ENCODE measurements around the gene FUS.
"Not testable (repeated sequence)": the region's sequence is repeated elsewhere in the genome, so short reads cannot be mapped to it uniquely, and the experiment has no call there.

The FUS gene

DNA sequence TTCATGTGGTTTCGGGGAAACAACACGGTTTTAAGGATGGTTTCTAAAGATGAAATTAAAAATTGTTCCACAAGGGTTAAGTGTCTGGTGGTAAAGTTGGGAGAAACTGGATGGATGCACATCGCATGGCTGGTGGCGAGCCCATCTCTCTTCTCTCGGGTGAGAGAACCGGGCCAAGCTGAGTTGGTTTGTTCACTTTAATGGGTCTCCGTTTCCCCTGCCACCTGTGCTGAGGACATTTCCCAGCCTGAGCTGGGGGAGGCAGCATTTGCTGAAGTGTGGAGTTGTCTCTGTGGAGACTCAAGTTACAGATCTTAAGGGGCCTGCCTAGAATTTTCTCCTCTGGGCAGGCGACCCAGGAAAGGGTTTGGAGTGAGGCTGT is 7.9 kb downstream of the FUS start:
- no peak for DNase-seq

DNA sequence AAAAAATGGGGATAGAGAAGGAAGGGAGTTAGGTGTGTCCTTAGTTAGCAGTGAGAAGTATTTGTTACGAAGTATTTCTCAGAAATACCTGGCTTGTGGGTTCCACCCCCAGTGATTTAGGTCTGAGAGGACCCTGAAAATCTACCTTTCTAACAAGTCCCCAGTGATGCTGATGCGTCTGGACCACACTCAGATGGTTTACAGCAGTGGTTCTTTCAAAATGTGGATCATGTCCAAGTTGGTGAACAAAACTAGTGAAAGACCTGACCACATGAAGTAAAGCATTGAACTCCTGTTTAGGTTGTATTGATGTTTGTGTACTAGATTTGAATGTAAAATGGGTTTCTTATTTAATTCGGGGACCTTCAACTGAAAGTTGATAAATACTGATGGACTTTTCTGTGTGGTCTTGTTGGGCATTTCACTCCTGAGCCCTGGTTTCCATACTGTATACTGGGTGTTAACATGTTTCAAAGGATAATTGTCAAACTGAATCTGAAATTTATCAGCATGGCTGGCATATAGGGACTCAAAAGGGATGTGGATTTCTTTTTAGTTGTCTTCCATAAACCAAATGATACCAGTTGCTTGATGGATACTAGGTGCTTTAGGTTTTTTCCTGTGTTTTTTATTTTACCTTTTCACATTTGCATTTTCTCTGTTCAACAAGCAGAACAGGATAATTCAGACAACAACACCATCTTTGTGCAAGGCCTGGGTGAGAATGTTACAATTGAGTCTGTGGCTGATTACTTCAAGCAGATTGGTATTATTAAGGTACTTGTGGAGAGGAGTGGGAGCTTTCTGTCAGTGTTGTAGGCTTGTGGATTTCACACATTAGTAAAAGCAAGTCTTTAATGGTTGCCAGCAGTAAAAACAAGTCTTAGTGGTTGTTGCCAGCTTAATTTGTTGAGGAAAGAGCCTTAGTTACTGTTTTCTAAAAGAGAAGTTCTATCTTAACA is 8.8 kb downstream of the FUS start:
- no peak for DNase-seq

DNA sequence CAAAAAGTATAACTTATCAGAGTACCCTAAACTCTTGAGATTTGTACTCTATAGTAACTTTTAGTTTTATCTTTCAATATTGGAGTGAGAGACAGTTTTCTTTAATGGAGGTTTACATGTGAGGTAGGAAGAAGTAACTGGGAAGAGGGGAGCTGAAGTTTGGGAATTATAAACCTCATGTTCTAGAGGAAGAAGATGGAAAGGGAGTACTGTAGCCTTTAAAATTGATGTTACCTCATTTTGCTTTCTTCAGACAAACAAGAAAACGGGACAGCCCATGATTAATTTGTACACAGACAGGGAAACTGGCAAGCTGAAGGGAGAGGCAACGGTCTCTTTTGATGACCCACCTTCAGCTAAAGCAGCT is 9.5 kb downstream of the FUS start:
- no peak for DNase-seq

DNA sequence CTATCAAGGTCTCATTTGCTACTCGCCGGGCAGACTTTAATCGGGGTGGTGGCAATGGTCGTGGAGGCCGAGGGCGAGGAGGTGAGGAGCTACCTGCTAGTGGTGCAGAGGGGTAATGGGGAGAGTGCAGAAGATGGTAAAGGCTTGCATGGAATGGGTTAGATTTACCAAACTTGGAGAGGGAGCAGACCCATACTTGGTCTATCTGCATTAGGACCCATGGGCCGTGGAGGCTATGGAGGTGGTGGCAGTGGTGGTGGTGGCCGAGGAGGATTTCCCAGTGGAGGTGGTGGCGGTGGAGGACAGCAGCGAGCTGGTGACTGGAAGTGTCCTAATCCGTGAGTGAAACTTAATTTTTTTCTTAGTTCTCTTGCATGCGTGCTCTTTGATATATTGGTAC is 10.1 kb downstream of the FUS start:
- no peak for DNase-seq

DNA sequence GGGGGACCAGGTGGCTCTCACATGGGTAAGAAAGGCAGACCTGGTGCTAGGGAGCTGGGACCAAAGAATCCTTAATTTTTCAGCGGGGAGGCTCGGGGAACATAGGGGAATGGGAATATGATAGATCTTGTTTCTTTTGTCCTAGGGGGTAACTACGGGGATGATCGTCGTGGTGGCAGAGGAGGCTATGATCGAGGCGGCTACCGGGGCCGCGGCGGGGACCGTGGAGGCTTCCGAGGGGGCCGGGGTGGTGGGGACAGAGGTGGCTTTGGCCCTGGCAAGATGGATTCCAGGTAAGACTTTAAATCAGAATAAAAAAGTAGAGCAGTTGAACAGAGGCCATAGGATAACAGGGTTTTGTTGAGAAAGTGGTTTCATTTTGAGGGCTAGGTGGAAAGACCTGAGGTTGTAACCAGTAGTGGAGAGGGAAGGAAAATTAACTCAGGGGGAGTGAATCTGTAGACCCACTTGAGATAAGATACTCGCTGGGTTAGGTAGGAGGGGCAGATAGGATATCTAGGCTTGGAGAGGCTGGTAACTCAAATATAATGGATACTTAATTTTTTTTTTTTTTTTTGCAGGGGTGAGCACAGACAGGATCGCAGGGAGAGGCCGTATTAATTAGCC is 11.0 kb downstream of the FUS start:
- no peak for DNase-seq

GRCh38 chr16:31191697-31192428 is 11.9 kb downstream of the FUS start:
- no peak for DNase-seq

DNA sequence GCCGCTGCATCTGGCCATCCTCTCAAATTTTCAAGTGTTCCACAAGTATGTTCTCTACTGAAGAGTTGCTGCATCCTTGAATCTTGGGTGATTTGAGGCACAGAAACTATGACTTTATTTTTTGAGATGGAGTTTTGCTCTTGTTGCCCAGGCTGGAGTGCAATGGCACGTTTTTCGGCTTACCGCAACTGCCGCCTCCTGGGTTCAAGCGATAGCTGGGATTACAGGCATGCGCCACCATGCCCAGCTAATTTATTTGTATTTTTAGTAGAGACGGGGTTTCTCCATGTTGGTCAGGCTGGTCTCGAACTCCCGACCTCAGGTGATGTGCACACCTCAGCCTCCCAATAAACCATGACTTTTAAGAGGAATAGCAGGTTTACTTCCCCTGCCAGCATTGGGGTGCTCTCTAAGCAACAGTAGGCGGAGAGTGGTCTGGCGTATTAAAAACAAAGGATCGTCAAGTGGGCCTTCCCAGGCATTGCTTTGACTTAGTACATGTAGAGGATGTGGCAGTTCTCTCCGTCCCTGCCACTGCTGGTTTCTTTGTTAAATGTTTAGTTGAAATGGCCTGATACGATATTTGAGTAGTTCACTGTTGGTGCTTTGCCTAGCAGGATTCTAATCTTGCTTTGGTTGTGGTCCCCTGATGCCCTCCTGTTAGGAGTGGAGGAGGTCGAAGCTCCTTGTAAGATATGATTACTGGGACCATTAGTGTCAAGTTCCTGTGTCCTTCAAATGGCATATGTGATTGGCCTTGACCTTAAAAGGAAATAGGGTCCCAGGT is 13.1 kb downstream of the FUS start:
- DNase-seq = no peak

DNA sequence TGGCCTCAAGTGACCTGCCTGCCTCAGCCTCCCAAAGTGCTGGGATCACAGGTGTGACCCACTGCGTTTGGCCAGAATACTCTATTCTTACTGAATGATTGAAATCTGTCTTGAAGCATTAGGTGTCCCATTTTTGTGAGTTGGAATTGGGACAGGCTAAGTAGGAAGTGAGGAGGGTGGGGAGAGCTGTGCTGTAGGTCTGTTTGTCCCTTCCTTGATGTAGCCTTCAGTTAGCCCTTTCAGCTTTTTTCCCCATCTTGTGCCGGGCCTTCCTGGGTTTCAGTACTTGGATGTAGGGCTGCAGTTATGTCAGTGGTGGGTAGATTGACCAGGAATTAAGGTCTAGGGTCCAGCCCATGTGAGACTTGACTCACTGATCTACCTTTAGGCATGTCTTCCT is 13.9 kb downstream of the FUS start:
- no peak for DNase-seq

GRCh38 chr16:31194898-31195297 is 15.0 kb downstream of the FUS start:
- no peak for DNase-seq

DNA sequence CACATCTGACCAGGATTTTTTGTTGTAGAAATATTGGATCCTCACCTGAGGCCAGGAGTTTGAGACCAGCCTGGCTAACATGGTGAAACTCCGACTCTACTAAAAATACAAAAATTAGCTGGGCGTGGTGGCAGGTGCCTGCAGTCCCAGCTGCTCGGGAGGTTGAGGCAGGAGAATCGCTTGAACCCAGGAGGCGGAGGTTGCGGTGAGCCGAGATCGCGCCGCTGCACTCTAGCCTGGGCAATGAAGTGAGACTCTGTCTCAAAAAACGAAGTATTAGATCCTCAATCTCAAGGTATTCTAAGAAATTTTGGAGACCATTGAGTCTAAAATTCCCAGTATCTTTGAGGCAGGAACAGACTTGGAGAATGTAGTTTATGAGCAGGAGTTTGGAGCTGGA is 15.9 kb downstream of the FUS start:
- DNase-seq = not testable (repeated sequence)

GRCh38 chr16:31196324-31197088 is 16.6 kb downstream of the FUS start:
- no peak for DNase-seq

DNA sequence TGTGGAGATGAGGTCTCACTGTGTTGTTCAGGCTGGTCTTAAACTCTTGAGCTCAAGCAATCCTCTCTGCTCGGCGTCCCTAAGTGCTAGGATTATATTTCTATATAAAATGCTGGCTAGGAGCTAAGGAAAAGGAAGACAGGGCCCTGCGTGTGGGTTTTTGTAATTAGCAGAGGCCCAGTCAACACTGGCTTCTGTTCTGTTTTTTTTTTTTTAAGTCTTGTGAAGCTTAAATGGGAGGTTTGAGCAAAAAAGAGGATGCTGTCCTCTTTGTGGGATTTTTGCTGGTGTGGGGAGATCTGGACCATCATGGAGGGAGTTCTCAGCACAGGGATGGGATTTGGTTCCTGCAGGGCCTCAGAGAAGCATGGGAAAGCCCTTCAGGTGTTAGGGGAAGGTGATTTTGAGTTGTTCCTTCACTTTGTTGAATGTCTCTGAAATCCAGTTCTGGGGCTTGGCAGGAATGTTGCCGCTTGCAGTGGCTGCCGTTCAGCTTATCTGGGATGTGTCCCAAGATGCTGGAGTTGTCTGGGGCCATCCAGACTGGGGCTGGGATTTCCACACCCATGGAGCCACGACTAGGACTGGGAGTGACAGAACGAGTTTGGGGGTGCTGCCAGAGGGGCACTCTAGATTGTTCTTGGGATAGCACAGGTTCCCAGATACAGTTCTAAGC is 18.4 kb downstream of the FUS start:
- no peak for DNase-seq

DNA sequence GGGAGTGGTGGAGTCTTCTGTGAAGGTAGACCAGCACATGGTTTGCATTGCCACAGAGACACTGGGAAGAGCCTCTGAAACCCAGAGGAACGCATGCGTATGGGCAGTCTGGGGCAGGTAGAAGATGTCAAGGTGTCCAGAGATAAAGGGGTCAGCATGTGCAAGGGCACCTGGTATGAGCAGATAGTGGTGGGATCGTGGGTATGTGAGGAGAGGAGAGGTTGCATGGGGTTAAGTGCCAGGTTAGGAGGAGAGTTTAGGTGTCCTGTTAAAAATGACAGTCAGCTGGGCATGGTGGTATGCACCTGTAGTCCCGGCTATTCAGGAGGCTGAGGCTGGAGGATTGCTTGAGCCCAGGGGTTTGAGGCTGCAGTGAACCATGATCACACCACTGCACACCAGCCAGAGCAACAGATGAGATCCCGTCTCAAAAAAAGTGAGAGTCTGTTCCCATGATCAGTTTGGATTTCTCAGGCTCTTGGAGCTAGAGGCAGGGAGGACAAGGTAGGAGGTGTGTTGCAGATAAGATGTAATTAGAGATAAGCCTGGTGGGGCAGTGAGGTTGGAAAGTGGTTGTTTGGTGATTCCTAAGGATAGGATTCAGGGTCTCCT is 19.6 kb downstream of the FUS start:
- DNase-seq = no peak

DNA sequence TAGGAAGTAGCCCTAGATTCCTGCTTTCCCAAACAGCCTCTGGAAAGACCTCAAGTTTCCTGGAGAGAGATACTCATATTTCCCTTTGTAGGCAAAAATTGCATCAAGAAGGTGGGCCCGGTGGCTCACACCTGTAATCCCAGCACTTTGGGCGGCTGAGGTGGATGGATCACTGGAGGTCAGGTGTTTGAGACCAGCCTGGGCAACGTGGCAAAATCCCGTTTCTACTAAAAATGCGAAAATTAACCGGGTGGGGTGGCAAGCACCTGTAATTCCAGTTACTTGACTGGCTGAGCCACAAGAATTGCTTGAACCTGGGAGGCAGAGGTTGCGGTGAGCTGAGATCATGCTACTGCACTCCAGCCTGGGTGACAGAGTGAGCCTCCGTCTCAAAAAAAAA is 20.2 kb downstream of the FUS start:
- DNase-seq = not testable (repeated sequence)

GRCh38 chr16:31200821-31201568 is 21.1 kb downstream of the FUS start:
- peak; percentile 56 for DNase-seq

- peak; percentile 57 for DNase-seq
These were observed 21.9 kb downstream of the FUS start for GRCh38 chr16:31201582-31202413.

DNA sequence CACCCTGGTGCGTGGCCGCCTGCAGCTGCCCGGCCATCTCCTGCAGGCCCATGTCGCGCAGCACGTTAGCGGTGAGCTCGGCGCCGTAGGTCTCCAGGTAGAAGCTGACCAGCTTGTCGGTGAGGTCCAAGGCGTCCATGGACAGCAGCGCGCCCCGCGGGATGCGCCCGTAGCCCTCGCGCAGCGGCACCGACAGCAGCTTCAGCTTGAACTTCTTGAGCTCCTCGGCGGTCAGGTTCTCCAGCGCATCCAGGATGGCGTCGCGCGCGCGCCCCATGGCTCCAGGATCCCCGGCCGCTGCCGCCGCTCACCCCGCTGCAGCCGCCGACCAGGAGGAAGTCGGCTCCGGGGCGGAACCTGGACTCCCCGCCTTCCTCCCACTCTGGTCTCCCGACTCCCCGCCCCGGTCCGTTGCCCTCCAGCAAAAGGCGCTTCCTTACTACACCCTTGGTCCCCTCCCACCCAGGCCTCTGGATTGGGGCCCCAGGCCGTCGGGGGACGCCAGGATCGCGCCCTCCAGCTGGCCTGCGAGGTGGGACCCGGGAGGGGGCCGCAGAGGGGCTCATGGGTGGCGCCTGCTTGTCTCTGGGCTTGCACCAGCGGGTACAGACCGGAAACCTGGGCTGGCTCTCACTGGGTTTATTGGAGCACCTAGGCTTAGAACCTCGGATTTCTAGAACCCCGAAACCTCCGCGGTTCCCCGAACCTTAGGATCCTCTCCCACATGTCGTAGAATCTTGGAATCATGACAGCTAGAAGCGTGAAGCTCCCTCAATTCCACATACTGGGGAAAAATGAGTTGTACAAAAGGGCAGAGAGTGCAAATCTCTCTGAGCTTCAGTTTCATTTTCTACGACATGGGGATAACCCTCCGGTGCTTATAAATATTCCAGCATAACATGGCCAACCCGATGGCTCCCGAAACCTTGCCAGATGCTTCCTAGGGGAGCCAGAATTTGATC is 22.8 kb downstream of the FUS start, which contains the start of gene PYCARD:
PYCARD (minus strand) TSS at position 347 of the 962 bp plus-strand sequence; CDS start at position 277, 70 bp downstream.
- peak; percentile 59 for DNase-seq

Data from stimulated activated CD4-positive, alpha-beta T cell treated with anti-CD3 and anti-CD28 coated beads, Interleukin-15, amount 100 ng/mL, for 24 hours (primary cell).